Bronchial epithelial cell (primary cell): Measurements from ENCODE around the gene CIZ1. TPM values are rescaled to one million over a fixed set of nuclear protein-coding genes. Genes with fewer than 3 reads are reported as not detected.

Source experiments
- DNase-seq: peaks from one replicate; pipeline ENCODE4 v3.0.0-alpha.2; 2010; ENCODE audit warnings: low read depth
- FAIRE-seq: peaks from 2 replicates; lab custom pipeline; 2011; peaks lifted over from hg19 to GRCh38; lab: Jason Lieb, UNC
- H3K27me3 ChIP-seq: 2 replicates; pipeline ENCODE4 v1.5.1; 2011; ENCODE audit warnings: low read length; ENCODE audit not compliant: control insufficient read depth, insufficient read depth
- H3K36me3 ChIP-seq: 2 replicates; pipeline ENCODE4 v1.5.1; 2011; ENCODE audit warnings: low read length; ENCODE audit not compliant: control insufficient read depth, insufficient read depth
- H3K4me3 ChIP-seq: 2 replicates; pipeline ENCODE4 v1.5.1; 2011; ENCODE audit warnings: mild to moderate bottlenecking, low read depth, low read length, control low read depth
- CTCF ChIP-seq: IDR thresholded peaks from 2 replicates; pipeline ENCODE4 v1.5.1; 2011; ENCODE audit warnings: mild to moderate bottlenecking, moderate library complexity, low read length, control low read depth, inconsistent platforms; ENCODE audit not compliant: insufficient read depth, severe bottlenecking
- total RNA-seq: library from RNA; depleted of rRNA; stranded (reverse); fragments of >200 nt; gene quantifications from 2 replicates; pipeline ENCODE4 v1.2.1, GENCODE V29; 2014

The CIZ1 gene
- total RNA-seq, 1 donor from 2014 or later: 15.0 TPM

- DNase-seq (peak; percentile 89), FAIRE-seq (no peak)
- Histone ChIP-seq H3K4me3 (no peak overlapping the region), H3K27me3 (no peaks in the 10 kb centered on the region), H3K36me3 (peaks cover 5% of the 10 kb centered on the region)
- TF ChIP-seq CTCF: peak; percentile 54
Measured at GRCh38 chr9:128192601-128193371, 1.4 kb upstream of the CIZ1 start.

- FAIRE-seq: no peak
- no peak for DNase-seq
- no peak for TF ChIP-seq CTCF
- Histone ChIP-seq H3K4me3 (peak overlapping the region; percentile 84), H3K36me3 (peaks cover 9% of the 10 kb centered on the region), H3K27me3 (no peaks in the 10 kb centered on the region)
Measured at GRCh38 chr9:128190516-128191405, 611 bp downstream of the CIZ1 start.

GRCh38 chr9:128190013-128190412, 1.4 kb downstream of the CIZ1 start:
- peaks cover 14% of the 10 kb centered on the region for H3K36me3 ChIP-seq
- no peak overlapping the region for H3K4me3 ChIP-seq
- DNase-seq (no peak), FAIRE-seq (no peak)
- no peak for TF ChIP-seq CTCF
- H3K27me3 ChIP-seq: no peaks in the 10 kb centered on the region

- no peak for FAIRE-seq
- H3K4me3 ChIP-seq: no peak overlapping the region
- H3K36me3 ChIP-seq: peaks cover 15% of the 10 kb centered on the region
- no peak for TF ChIP-seq CTCF
- DNase-seq: no peak
- H3K27me3 ChIP-seq: no peaks in the 10 kb centered on the region
Measured at GRCh38 chr9:128188209-128188608, 3.2 kb downstream of the CIZ1 start.

GRCh38 chr9:128187361-128187760, 4.0 kb downstream of the CIZ1 start:
- Histone ChIP-seq H3K4me3 (no peak overlapping the region), H3K27me3 (no peaks in the 10 kb centered on the region), H3K36me3 (peaks cover 19% of the 10 kb centered on the region)
- TF ChIP-seq CTCF: no peak
- DNase-seq (no peak), FAIRE-seq (no peak)
